ENCODE data around the gene LUZP1. TPM values are rescaled to one million over a fixed set of nuclear protein-coding genes. Genes with fewer than 3 reads are reported as not detected.

LUZP1 gene
- total and polyA plus RNA-seq, 12 donors, result 7.1 to 65.3 (median 26.5) TPM

DNA sequence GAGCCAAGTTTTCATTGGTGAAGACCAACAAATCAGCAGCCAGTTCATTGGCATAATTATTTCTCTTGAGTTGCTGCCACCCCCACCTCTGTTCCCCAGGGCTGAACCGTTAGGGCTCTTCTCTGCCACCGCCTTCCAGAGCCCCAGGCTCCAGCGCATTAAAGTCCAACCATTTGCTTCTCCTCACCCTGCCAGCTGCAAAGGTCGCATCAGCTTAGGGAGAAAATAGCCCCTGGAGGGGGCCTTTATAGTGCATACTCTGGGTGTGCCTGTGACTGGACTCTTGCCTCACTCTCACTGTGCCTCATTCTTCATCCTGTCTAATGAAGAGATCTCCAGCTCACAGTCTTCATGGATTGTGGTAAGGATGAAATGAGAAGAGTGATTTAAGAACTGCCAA, 99.0 kb downstream of the LUZP1 start:
- no peak overlapping the region for H3K27ac ChIP-seq
- TF ChIP-seq, protein P1, sequence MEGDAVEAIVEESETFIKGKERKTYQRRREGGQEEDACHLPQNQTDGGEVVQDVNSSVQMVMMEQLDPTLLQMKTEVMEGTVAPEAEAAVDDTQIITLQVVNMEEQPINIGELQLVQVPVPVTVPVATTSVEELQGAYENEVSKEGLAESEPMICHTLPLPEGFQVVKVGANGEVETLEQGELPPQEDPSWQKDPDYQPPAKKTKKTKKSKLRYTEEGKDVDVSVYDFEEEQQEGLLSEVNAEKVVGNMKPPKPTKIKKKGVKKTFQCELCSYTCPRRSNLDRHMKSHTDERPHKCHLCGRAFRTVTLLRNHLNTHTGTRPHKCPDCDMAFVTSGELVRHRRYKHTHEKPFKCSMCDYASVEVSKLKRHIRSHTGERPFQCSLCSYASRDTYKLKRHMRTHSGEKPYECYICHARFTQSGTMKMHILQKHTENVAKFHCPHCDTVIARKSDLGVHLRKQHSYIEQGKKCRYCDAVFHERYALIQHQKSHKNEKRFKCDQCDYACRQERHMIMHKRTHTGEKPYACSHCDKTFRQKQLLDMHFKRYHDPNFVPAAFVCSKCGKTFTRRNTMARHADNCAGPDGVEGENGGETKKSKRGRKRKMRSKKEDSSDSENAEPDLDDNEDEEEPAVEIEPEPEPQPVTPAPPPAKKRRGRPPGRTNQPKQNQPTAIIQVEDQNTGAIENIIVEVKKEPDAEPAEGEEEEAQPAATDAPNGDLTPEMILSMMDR (IDR thresholded peaks at IDR 0.05), result no peak
- no peak for TF ChIP-seq POLR2A (IDR thresholded peaks at IDR 0.05)
- no peaks in the 10 kb centered on the region for H3K9me3 ChIP-seq (replicated peaks in 1 of 3)
- H3K27me3 ChIP-seq, result no peaks in the 10 kb centered on the region
- no peak overlapping the region for H3K4me3 ChIP-seq
- intact Hi-C loops (cut with DNase I), result no loop called here
- H3K4me1 ChIP-seq (replicated peaks in 1 of 2), result no peaks in the 10 kb centered on the region
- H3K36me3 ChIP-seq (replicated peaks in 1 of 2), result peaks cover 0 to 49% of the 10 kb centered on the region in 2 donors
- 86 to 93% (median 91%) methylated on average over 4 of the region's 4 CpGs for WGBS, 4 donors
- DNase-seq, result no peak

DNA sequence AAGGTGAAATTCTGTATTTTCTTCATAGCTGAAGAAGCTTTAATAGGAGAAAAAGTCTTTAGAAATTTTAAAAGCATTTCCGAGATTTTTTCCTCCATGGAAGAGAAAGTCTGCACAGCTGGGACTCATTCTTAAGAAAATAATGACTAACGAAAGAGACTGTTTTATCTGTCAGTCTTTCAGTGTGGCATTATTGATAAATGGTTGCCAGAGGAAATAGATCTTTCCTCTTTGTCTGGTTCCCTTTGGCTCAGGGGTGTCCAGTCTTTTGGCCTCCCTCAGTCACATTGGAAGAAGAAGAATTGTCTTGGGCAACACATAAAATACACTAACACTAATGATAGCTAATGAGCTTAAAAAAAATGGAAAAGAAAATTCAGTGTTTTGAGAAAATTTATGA, 99.5 kb downstream of the LUZP1 start:
- no peak for DNase-seq
- intact Hi-C loops (cut with DNase I), result no loop called here
- 79 to 85% (median 80%) methylated on average over 2 of the region's 2 CpGs for WGBS, 4 donors
- no peak for TF ChIP-seq POLR2A (IDR thresholded peaks at IDR 0.05)
- TF ChIP-seq, protein P1 (IDR thresholded peaks at IDR 0.05), result no peak
- no peak overlapping the region for H3K27ac ChIP-seq
- H3K9me3 ChIP-seq (replicated peaks in 1 of 3), result no peaks in the 10 kb centered on the region
- no peak overlapping the region for H3K4me3 ChIP-seq
- H3K27me3 ChIP-seq, result no peaks in the 10 kb centered on the region
- H3K36me3 ChIP-seq (replicated peaks in 1 of 2), result peaks cover 0 to 46% of the 10 kb centered on the region in 2 donors
- H3K4me1 ChIP-seq (replicated peaks in 1 of 2), result no peaks in the 10 kb centered on the region

DNA sequence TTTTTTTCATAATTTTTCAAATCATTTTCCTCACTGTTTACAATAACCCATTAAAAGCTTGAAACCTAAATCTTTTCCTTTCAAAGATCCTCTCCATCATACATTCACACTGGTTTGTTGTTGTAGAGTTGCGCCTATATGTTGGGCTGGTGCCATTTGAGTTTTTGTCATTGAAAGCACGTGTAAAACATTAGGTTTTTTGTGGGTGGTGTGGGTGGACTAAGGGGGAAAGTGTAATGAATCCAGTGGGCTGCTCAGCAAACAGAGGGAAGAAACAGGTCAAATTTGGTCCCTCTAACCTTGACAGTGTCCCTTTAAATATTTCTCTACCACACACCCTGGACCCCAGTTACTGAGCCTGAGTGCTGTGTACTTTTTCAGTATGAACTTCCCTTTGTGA, 102.6 kb downstream of the LUZP1 start:
- intact Hi-C loops (cut with DNase I), result no loop called here

DNA sequence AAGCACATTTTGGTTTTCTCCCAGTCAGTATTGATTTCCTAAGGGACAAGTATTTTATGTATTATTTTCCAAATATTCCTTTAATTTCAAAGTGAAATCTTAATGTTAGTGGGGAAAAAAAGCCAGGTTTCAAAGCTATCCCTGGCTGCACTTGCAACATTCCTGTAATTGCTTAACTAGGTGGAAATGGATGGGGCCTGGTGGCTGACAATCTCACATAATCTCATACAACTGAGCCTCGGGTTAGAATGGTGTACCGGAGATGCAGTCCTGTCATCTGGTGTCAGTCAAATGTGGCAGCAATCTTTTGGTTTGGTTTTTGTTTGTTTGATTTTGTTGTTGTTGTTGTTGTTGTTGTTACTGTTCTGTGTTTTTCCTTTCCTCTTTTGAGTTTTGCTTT, 103.3 kb downstream of the LUZP1 start:
- intact Hi-C loops (cut with DNase I), result no loop called here
- Histone ChIP-seq H3K27me3 (no peaks in the 10 kb centered on the region), H3K36me3 (replicated peaks in 1 of 2) (peaks cover 0 to 34% of the 10 kb centered on the region in 2 donors), H3K27ac (no peak overlapping the region), H3K4me1 (replicated peaks in 1 of 2) (no peaks in the 10 kb centered on the region), H3K9me3 (replicated peaks in 1 of 3) (no peaks in the 10 kb centered on the region), H3K4me3 (no peak overlapping the region)
- no peak for TF ChIP-seq POLR2A (IDR thresholded peaks at IDR 0.05)
- TF ChIP-seq, protein P1 (IDR thresholded peaks at IDR 0.05), result no peak
- 88 to 93% (median 91%) methylated on average over 2 of the region's 2 CpGs for WGBS, 4 donors
- no peak for DNase-seq

More for the DNA sequence above, 102.6 kb downstream of the LUZP1 start:
- H3K4me1 ChIP-seq (replicated peaks in 1 of 2), result no peaks in the 10 kb centered on the region
- H3K9me3 ChIP-seq (replicated peaks in 1 of 3), result no peaks in the 10 kb centered on the region
- no peak overlapping the region for H3K4me3 ChIP-seq
- no peak for TF ChIP-seq POLR2A (IDR thresholded peaks at IDR 0.05)
- TF ChIP-seq, protein P1 (IDR thresholded peaks at IDR 0.05), result no peak
- no peak for DNase-seq
- H3K27ac ChIP-seq, result no peak overlapping the region
- peaks cover 0 to 33% of the 10 kb centered on the region in 2 donors for H3K36me3 ChIP-seq (replicated peaks in 1 of 2)
- H3K27me3 ChIP-seq, result no peaks in the 10 kb centered on the region
- 86 to 96% (median 91%) methylated on average over 2 of the region's 2 CpGs for WGBS, 4 donors

Measured in adrenal gland (tissue), 12 donors.